ENCODE measurements around the gene JAML. TPM values are rescaled to one million over a fixed set of nuclear protein-coding genes. Genes with fewer than 3 reads are reported as not detected.

The JAML gene
- total RNA-seq (2021; fragmentation: NEBNext Ultra II Directional; extraction: Animal tissue kit (Norgen Biotek cat#: 25700)): 0.58 and 0.86 TPM in 2 replicates
- 0.05 and 0.12 TPM in 2 replicates for polyA plus RNA-seq (2011; rRNA removed)
- 0.08 TPM for polyA plus RNA-seq (2011; cell fraction: cytosol; rRNA removed)
- polyA plus RNA-seq (2011; cell fraction: nucleus; rRNA removed): 0.07 TPM
- polyA plus RNA-seq (2012, experiment 1 of 2): 0.32 to 0.98 TPM (median 0.44 TPM) in 4 replicates
- polyA plus RNA-seq (2012, experiment 2 of 2): 0.50 TPM
- polyA plus RNA-seq (2013, experiment 1 of 2): 0.30 TPM
- polyA plus RNA-seq (2013, experiment 2 of 2): 0.39 TPM
- 0.03 and 0.17 TPM in 2 replicates for polyA minus RNA-seq (2011; rRNA and poly(A)+ RNA removed)
- not detected for polyA minus RNA-seq (2011; cell fraction: cytosol; rRNA and poly(A)+ RNA removed)
- polyA minus RNA-seq (2011; cell fraction: nucleus; rRNA and poly(A)+ RNA removed): 0.70 TPM
- long read RNA-seq, experiment 1, partial matches to known transcripts: 0 of 1 reads
- long read RNA-seq, experiment 1, other reads (novel, unspliced or antisense): 0 of 1 reads
- long read RNA-seq, experiment 2, partial matches to known transcripts: 1 of 1 reads
- long read RNA-seq, experiment 2, other reads (novel, unspliced or antisense): 0 of 1 reads

DNA sequence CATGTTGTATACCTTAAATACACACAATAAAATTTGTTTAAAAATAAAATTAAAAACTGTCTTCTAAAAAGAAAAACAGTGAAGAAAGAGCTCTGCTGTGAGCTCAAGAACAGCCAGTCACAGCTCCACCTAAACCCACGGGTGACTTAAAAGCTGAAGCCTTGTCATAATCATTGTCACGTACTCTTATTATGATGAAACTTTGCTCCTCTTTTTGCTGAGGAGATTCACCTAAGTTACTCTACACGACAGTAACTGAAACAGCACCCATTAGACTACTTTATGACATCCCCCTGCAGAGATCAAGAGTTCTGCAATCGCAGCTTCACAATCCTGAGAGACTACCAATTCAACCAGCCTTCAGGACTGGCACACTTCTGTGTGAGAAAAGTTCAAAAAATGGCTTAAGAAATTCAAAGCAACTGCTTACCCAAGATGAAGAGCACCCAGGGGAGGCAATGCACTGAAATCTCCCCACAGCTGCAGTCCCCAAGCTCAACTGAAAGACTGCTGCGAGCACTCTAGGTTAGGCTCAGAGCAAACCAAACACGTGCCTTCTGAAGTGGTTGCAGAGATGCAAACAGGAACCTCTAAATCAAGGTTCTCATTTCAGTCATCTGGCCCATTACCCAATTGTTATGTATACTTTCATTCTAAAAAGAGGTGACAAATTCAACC lies at the start of gene JAML:
Gene JAML (minus strand): TSS at position 501 of the 678 bp plus-strand sequence. CDS start 10,145 bp downstream, outside the sequence.
- Histone ChIP-seq H3K36me3 (ENCODE audit: control insufficient read depth in 2 of 4, insufficient read depth in 4 of 4, low read length in 3 of 4) (no peaks in the 10 kb centered on the region), H4K20me1 (replicated peaks in 1 of 2; ENCODE audit: control insufficient read depth in 1 of 2, insufficient read depth in 2 of 2, low read length in 2 of 2) (no peaks in the 10 kb centered on the region), H3K4ac (replicated peaks; ENCODE audit: insufficient read length, low read depth, low read length) (no peak within 1 kb of the TSS), H3K18ac (ENCODE audit: extremely low read depth, low read length) (no peak within 1 kb of the TSS), H3K4me3 (ENCODE audit: extremely low read depth in 1 of 4, insufficient read depth in 2 of 4, low read depth in 3 of 4, low read length in 4 of 4) (no peak within 1 kb of the TSS), H2AFZ (ENCODE audit: low read length) (no peak within 1 kb of the TSS), H2BK12ac (ENCODE audit: low read depth, low read length) (no peak within 1 kb of the TSS), H3K27me3 (replicated peaks in 1 of 4; ENCODE audit: control insufficient read depth in 3 of 4, extremely low read depth in 1 of 4, insufficient read depth in 3 of 4, low read length in 3 of 4) (no peaks in the 10 kb centered on the region), H4K91ac (replicated peaks; ENCODE audit: insufficient read length, low read length) (no peak within 1 kb of the TSS), H3K9ac (replicated peaks in 1 of 4; ENCODE audit: extremely low read depth in 1 of 4, low read depth in 3 of 4, low read length in 3 of 4) (no peak within 1 kb of the TSS), H2BK120ac (replicated peaks; ENCODE audit: low read depth, low read length) (no peak within 1 kb of the TSS), H2AK5ac (ENCODE audit: low read depth, low read length) (no peak within 1 kb of the TSS), H3K56ac (replicated peaks; ENCODE audit: insufficient read length, low read depth, low read length) (no peak within 1 kb of the TSS), H3K4me2 (ENCODE audit: insufficient read depth in 1 of 2, low read depth in 2 of 2, low read length in 2 of 2) (no peak within 1 kb of the TSS), H3K23ac (ENCODE audit: insufficient read length) (no peak within 1 kb of the TSS), H3K79me2 (ENCODE audit: control insufficient read depth in 1 of 2, insufficient read depth in 2 of 2, low read length in 2 of 2) (no peaks in the 10 kb centered on the region), H4K8ac (ENCODE audit: extremely low read depth, insufficient read depth, low read length) (no peak within 1 kb of the TSS; the same call in 1 of the 2 replicates), H4K5ac (ENCODE audit: insufficient read length, low read depth, low read length) (no peak within 1 kb of the TSS), H2BK15ac (ENCODE audit: low read length) (no peak within 1 kb of the TSS), H2BK5ac (ENCODE audit: low read depth, low read length) (no peak within 1 kb of the TSS), H3K79me1 (ENCODE audit: low read depth, low read length) (no peaks in the 10 kb centered on the region), H2BK20ac (ENCODE audit: low read length) (no peak within 1 kb of the TSS), H3K14ac (ENCODE audit: insufficient read length) (no peak within 1 kb of the TSS), H3K27ac (ENCODE audit: low read depth, low read length) (no peak within 1 kb of the TSS), H3K9me3 (ENCODE audit: insufficient read depth in 2 of 2, low read depth in 1 of 2, low read length in 1 of 2) (no peaks in the 10 kb centered on the region), H3K4me1 (replicated peaks in 1 of 4; ENCODE audit: control insufficient read depth in 3 of 4, insufficient read depth in 4 of 4, low read length in 3 of 4) (peaks cover 0 to 3% (median 0%) of the 10 kb centered on the region in 4 experiments; a peak in 1 of 7 replicates), H3K23me2 (ENCODE audit: low read depth, low read length) (no peaks in the 10 kb centered on the region)
- FAIRE-seq (no peak), DNase-seq (ENCODE audit: low read depth in 1 of 2, low spot score in 2 of 2) (no peak)
- CTCF ChIA-PET (ENCODE audit: partially characterized antibody): interaction anchor here (0.9 to 2.5 kb wide), 5 partner anchors 11 to 71 kb away, joined by 3 to 8 read pairs (median 3); partner anchors contain the start of gene MPZL2
- WGBS, 2 experiments (ENCODE audit: extremely low coverage in 1 of 2, insufficient coverage in 1 of 2, insufficient read length in 1 of 2, insufficient replicate concordance in 2 of 2, low coverage in 1 of 2, low lambda C conversion rate in 2 of 2, missing lambda C conversion rate in 1 of 2): 92% methylated on average over 6 of the region's 6 CpGs; no CpG with 5 or more reads in 1 of the 2 experiments
- POLR2A ChIA-PET (ENCODE audit: partially characterized antibody): interaction anchor here (0.8 to 1.1 kb wide), 2 partner anchors 13 to 15 kb away, joined by 3 read pairs; no protein-coding TSS in a partner anchor
- TF ChIP-seq BCL11A (IDR thresholded peaks at IDR 0.05; ENCODE audit: low read depth in 2 of 2, low read length in 2 of 2) (no peak), POLR2AphosphoS5 (IDR thresholded peaks at IDR 0.05; ENCODE audit: low read depth, low read length) (no peak), POU5F1 (IDR thresholded peaks at IDR 0.05; ENCODE audit: low read depth, low read length) (no peak), EZH2 (IDR thresholded peaks at IDR 0.05; ENCODE audit: low read depth, low read length, severe bottlenecking) (no peak), FOSL1 (IDR thresholded peaks at IDR 0.05; ENCODE audit: insufficient read depth, low read depth, low read length) (no peak), ASH2L (IDR thresholded peaks at IDR 0.05; ENCODE audit: low read length) (no peak), EP300 (IDR thresholded peaks at IDR 0.05; ENCODE audit: borderline replicate concordance in 1 of 2, low read depth in 2 of 2, low read length in 2 of 2) (no peak), RFX5 (IDR thresholded peaks at IDR 0.05; ENCODE audit: borderline replicate concordance, low read depth, low read length) (no peak), SP2 (IDR thresholded peaks at IDR 0.05; ENCODE audit: low read length) (no peak), YY1 (IDR thresholded peaks at IDR 0.05; ENCODE audit: low read depth, low read length) (no peak)

All from H1 (cell line).